ENCODE data around the gene METAP1. TPM values are rescaled to one million over a fixed set of nuclear protein-coding genes. Genes with fewer than 3 reads are reported as not detected.

Gene METAP1
- total RNA-seq, 4 donors from 2014 or later = 16.4 to 32.1 (median 20.0) TPM

DNA sequence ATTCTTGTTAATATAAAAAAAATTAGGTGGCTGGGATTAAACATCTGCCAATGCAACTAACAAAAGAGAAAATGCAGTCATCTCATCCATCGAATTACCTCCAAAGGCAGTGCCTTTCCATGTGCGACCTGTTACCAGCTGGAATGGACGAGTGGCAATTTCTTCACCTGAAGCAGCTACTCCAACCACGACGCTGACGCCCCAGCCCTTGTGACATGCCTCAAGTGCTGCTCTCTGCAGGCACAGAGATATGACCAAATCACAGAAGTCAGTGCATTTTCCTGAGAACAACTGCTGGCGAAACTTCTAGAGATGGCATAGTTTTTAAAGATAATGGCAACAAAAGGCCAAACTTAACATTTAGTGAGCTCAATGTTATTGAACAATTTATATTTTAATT lies 79.3 kb downstream of the METAP1 start:
- no peak for DNase-seq (ENCODE audit: low spot score in 2 of 2)
- TF ChIP-seq POLR2A (IDR thresholded peaks at IDR 0.05) (no peak), EP300 (IDR thresholded peaks at IDR 0.05) (no peak)
- TF ChIP-seq, protein P1, sequence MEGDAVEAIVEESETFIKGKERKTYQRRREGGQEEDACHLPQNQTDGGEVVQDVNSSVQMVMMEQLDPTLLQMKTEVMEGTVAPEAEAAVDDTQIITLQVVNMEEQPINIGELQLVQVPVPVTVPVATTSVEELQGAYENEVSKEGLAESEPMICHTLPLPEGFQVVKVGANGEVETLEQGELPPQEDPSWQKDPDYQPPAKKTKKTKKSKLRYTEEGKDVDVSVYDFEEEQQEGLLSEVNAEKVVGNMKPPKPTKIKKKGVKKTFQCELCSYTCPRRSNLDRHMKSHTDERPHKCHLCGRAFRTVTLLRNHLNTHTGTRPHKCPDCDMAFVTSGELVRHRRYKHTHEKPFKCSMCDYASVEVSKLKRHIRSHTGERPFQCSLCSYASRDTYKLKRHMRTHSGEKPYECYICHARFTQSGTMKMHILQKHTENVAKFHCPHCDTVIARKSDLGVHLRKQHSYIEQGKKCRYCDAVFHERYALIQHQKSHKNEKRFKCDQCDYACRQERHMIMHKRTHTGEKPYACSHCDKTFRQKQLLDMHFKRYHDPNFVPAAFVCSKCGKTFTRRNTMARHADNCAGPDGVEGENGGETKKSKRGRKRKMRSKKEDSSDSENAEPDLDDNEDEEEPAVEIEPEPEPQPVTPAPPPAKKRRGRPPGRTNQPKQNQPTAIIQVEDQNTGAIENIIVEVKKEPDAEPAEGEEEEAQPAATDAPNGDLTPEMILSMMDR (IDR thresholded peaks at IDR 0.05) = no peak
- no peaks in the 10 kb centered on the region for H3K9me3 ChIP-seq
- no peak overlapping the region for H3K4me3 ChIP-seq
- H3K27me3 ChIP-seq = no peaks in the 10 kb centered on the region
- no peak overlapping the region for H3K27ac ChIP-seq
- 95 to 97% methylated on average over 7 of the region's 7 CpGs for WGBS, 2 donors
- peaks cover 5 to 98% (median 18%) of the 10 kb centered on the region in 3 donors for H3K36me3 ChIP-seq
- no peaks in the 10 kb centered on the region for H3K4me1 ChIP-seq

DNA sequence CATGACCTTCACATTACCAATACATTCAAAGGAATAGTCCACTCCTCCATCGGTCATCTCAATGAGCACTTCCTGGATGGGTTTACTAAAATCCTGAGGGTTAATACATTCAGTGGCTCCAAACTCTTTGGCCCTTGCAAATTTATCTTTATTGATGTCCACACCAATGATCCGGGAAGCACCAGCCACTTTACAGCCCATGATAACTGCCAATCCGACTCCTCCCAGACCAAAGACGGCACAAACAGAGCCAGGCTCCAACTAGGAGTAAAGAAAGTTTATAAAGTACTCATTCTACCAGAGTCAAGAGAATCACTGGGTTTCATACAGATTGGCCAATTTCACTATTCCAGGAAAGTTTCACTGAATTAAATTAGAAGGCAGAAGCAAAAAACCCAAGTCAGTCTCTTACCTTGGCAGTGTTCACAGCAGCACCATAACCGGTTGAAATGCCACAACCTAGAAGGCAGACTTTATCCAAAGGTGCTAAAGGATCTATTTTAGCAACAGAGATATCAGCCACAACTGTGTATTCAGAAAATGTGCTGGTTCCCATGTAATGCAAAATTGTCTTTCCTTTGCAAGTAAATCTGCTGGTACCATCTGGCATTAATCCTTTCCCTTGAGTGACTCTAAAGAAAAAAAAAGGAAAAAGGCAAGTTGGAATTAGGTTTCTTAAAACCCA lies 80.9 kb downstream of the METAP1 start:
- no peak for DNase-seq (ENCODE audit: low spot score in 2 of 2)
- peaks cover 5 to 96% (median 18%) of the 10 kb centered on the region in 3 donors for H3K36me3 ChIP-seq
- H3K4me1 ChIP-seq = peaks cover 0 to 14% (median 0%) of the 10 kb centered on the region in 4 donors
- TF ChIP-seq POLR2A (IDR thresholded peaks at IDR 0.05) (no peak), EP300 (IDR thresholded peaks at IDR 0.05) (no peak)
- TF ChIP-seq, protein P1 (IDR thresholded peaks at IDR 0.05) = no peak
- H3K4me3 ChIP-seq = no peak overlapping the region
- no peak overlapping the region for H3K27ac ChIP-seq
- H3K9me3 ChIP-seq = no peaks in the 10 kb centered on the region
- no peaks in the 10 kb centered on the region for H3K27me3 ChIP-seq
- 91 to 98% methylated on average over 5 of the region's 5 CpGs for WGBS, 2 donors

DNA sequence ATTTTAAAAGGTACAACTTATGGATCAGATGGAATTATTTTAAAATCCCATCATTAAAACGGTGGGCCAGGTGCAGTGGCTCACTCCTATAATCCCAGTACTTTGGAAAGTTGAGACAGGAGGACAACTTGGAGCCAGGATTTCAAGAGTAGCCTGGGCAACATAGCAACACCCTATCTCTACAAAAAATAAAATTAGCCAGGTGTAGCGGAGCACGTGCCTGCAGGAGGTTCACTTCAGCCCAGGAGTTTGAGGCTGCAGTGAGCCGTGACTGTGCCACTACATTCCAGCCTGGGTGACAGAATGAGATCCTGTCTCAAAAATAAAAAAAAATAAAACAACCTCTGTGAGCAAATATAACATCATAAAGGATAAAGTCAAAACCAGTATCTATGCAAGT lies 81.7 kb downstream of the METAP1 start:
- no peak for TF ChIP-seq EP300 (IDR thresholded peaks at IDR 0.05)
- TF ChIP-seq POLR2A (IDR thresholded peaks at IDR 0.05) = no peak
- TF ChIP-seq, protein P1 (IDR thresholded peaks at IDR 0.05) = no peak
- H3K36me3 ChIP-seq = peaks cover 5 to 96% (median 18%) of the 10 kb centered on the region in 3 donors
- H3K4me3 ChIP-seq = no peak overlapping the region
- no peaks in the 10 kb centered on the region for H3K27me3 ChIP-seq
- no peaks in the 10 kb centered on the region for H3K9me3 ChIP-seq
- H3K27ac ChIP-seq = no peak overlapping the region
- DNase-seq (ENCODE audit: low spot score in 2 of 2) = no peak
- 82 to 95% methylated on average over 4 of the region's 4 CpGs for WGBS, 2 donors
- peaks cover 0 to 21% (median 0%) of the 10 kb centered on the region in 4 donors for H3K4me1 ChIP-seq

DNA sequence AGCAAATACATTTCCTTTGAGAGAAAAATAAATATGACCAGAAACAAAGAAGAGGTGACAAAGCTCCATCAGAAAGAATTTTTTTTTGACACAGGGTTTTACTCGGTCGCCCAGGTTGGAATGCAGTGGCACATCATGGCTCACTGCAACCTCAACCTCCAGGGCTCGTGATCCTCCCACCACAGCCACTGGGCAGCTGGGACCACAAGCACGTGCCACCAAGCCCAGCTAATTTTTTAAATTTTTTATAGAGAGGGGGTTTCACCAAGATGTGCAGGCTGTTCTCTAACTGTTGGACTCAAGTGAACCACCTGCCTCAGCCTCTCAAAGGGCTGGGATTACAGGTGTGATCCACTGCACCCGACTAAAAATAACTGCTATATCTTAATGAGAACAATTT lies 82.8 kb downstream of the METAP1 start:
- TF ChIP-seq EP300 (IDR thresholded peaks at IDR 0.05) = no peak
- TF ChIP-seq POLR2A (IDR thresholded peaks at IDR 0.05) = no peak
- TF ChIP-seq, protein P1 (IDR thresholded peaks at IDR 0.05) = no peak
- no peak overlapping the region for H3K4me3 ChIP-seq
- H3K9me3 ChIP-seq = no peaks in the 10 kb centered on the region
- no peak overlapping the region for H3K27ac ChIP-seq
- no peaks in the 10 kb centered on the region for H3K27me3 ChIP-seq
- H3K36me3 ChIP-seq = peaks cover 5 to 96% (median 18%) of the 10 kb centered on the region in 3 donors
- no peak for DNase-seq (ENCODE audit: low spot score in 2 of 2)
- WGBS, 2 donors = 73 to 93% methylated on average over 5 of the region's 5 CpGs
- peaks cover 0 to 30% (median 0%) of the 10 kb centered on the region in 4 donors for H3K4me1 ChIP-seq

DNA sequence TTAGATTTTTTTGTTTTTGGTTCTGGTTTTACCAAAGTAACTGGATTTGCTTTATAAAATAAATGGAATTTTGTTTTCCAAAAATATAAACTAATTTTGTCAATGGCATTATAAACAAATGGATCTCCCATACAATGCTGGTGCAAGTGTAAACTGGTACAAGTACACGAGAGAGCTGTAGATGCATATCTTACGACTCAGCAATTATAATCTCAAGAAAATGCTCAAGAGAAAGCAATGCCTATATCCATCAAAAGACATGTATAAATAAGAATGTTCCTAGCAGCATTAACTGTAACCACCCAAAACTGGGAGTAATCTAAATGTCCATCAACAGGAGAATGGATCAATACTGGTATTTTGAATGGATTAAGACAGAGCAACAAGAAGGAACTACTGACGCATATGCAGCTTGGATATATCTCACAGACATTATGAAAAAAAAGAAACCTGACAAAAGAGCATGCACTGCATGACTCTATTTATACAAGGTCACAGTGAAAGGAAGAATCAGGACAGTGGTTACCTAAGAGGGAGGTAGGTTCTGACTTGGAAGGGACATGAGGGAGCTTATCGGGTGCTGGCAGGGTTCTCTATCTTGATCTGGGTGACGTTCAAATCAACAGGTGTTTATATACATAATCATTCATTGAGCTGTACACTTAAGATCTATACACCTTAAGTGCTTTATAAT lies 83.6 kb downstream of the METAP1 start:
- 78% methylated on average over 5 of the region's 5 CpGs for WGBS, 2 donors
- Histone ChIP-seq H3K27ac (no peak overlapping the region), H3K4me1 (peaks cover 0 to 31% (median 0%) of the 10 kb centered on the region in 4 donors), H3K4me3 (no peak overlapping the region), H3K27me3 (no peaks in the 10 kb centered on the region), H3K36me3 (peaks cover 5 to 96% (median 10%) of the 10 kb centered on the region in 3 donors), H3K9me3 (no peaks in the 10 kb centered on the region)
- no peak for DNase-seq (ENCODE audit: low spot score in 2 of 2)
- TF ChIP-seq POLR2A (IDR thresholded peaks at IDR 0.05) (no peak), EP300 (IDR thresholded peaks at IDR 0.05) (no peak)
- TF ChIP-seq, protein P1 (IDR thresholded peaks at IDR 0.05) = no peak
